ENCODE data around the gene IQGAP2. TPM values are rescaled to one million over a fixed set of nuclear protein-coding genes. Genes with fewer than 3 reads are reported as not detected.

IQGAP2 gene
- total RNA-seq, 1 donor from 2014 or later = 28.5 TPM

DNA sequence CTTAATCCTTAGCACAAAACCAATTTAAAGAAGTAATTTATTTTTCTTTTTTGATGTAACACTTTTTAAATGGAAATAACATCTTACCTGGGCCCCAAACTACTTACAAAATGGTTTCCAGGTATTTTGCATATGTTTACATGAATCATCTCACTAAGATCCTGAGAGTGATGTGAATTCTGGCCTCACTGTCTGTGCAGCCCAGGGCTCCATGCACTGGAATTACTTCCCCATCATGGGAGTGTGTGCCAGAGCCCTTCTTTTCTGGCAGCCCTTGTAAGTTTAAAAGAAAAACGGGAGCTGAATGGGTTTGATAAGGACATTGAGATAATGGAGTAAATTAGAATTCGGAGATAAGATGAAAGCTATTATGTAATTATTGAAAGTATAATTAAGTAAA, 300.6 kb downstream of the IQGAP2 start:
- no peak for DNase-seq (ENCODE audit: low spot score)

DNA sequence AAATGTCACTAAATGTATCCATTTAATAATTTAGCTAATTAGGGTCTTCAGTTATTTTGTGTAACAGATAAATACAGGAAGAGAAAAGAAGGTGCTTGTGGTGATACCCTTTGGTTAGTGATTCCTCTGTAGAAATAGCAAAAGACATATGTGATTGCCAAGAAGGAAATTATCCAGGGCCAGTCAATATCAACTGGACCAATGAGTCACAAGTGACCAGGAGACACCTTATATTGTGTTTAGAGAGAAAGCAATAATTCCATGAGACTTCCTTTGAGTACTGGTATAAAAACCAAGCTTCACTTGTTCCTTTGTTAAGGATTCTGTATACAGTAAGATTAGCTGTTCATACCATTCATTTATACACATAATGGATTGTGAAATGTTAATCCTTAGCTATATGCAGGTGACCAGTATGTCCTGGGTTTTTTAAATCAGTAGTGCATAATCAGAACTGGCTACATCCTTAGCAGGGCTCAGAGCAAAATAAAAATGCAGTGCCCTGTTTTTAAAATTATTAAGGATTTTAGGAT, 301.1 kb downstream of the IQGAP2 start:
- no peak for DNase-seq (ENCODE audit: low spot score)

- DNase-seq (ENCODE audit: low spot score) = no peak
These were observed 302.5 kb downstream of the IQGAP2 start for GRCh38 chr5:76705574-76705973.

DNA sequence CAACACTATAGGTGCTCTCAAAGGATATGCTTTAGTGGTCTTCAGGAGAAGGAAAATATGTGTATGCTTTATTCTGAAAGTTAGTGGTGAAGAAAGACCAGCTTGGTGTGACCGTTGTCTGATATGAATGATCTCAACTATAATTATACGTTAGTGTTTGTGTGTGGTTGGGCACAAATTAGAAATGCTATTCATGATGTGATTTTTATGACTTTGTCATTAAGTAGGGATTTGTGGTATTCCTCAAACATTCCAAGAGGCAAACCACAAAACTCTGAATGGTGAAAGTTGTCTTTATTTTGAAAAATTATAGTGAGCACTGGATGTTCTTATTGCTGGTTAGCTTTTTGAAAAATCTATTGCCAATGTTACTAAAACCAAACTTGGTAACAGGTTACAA, 306.7 kb downstream of the IQGAP2 start:
- DNase-seq (ENCODE audit: low spot score) = no peak

DNA sequence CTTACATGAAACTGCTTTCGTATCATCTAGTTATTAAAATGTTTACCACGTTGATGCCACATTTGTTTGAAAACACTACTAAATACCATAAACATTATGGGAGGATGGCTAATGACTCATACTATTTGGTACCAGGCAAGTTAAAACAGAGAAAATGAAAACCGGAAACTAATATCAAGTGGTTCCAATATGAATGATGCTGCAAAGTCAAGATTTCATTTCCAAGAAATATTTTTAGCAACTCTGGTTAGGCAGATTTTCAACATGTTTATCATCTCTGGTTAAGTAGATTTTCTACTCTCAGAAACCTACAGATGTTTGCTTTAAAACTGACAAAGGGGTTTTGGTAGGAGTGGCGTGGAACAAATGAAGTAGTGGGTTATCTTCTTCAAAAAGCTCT, 307.9 kb downstream of the IQGAP2 start:
- no peak for DNase-seq (ENCODE audit: low spot score)

- no peak for DNase-seq (ENCODE audit: low spot score)
These were observed 311.8 kb downstream of the IQGAP2 start for GRCh38 chr5:76714751-76715485.

DNA sequence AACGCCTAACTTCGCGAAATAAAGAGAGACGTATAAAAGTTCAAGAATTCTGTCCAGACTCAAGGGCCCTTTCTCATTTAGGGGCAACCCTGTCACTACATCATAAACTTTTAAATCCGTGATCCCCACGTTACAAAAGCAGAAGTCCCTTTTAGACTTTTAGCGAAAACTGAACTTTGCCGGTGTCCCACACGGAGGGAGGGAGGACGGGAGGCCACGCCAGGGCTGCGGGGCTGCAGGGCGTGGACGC, 312.3 kb downstream of the IQGAP2 start:
- DNase-seq (ENCODE audit: low spot score) = no peak

GRCh38 chr5:76715736-76716455, 312.8 kb downstream of the IQGAP2 start, which contains the start of gene F2R:
Gene F2R, plus strand, starts transcription at chr5:76716126. Its CDS starts 182 bp downstream, at chr5:76716308.
- peak; percentile 89 for DNase-seq (ENCODE audit: low spot score)

GRCh38 chr5:76716456-76717157, 313.5 kb downstream of the IQGAP2 start:
- DNase-seq (ENCODE audit: low spot score) = no peak

- DNase-seq (ENCODE audit: low spot score) = no peak
These were observed 314.4 kb downstream of the IQGAP2 start for GRCh38 chr5:76717222-76718083.

DNA sequence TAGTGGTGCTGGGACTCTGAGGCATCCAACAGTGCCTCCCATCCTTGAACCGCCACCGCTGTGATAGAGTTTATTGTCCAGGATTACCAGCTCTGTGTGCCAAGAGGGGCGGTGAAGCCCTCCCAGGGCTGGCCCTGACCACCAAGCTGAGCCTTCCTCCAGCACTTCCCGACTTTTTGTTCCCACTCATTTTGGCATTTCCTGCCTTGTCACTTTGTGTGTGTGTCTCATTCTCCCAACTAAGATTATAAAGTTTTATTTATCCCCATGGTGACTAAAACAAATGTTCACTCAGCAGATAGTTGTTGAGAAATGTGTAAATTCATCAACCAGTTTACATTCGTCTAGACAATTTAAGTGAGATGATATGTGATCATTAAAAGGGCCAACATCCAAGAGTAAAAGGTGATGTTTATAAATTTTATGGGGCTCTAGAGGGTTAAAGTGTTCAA, 315.3 kb downstream of the IQGAP2 start:
- no peak for DNase-seq (ENCODE audit: low spot score)

DNA sequence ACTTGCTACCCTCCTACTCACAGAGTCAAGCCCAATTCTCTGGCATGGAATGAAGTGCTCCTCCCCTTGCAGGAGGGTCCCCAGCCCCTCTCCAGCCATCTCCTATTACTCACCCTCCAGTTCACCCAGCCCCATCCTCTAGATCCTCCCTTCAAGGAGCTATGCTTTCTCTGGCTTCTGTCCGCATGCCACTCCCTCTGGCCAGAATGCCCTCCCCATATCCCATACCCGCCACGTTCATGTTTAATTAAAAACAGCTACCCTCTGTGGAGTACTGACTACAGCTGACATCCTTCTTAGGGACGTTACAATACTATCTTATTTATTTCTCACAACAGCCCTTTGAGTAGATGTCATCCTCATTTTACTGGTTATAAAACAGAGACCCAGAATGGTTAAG, 315.8 kb downstream of the IQGAP2 start:
- DNase-seq (ENCODE audit: low spot score) = no peak

DNA sequence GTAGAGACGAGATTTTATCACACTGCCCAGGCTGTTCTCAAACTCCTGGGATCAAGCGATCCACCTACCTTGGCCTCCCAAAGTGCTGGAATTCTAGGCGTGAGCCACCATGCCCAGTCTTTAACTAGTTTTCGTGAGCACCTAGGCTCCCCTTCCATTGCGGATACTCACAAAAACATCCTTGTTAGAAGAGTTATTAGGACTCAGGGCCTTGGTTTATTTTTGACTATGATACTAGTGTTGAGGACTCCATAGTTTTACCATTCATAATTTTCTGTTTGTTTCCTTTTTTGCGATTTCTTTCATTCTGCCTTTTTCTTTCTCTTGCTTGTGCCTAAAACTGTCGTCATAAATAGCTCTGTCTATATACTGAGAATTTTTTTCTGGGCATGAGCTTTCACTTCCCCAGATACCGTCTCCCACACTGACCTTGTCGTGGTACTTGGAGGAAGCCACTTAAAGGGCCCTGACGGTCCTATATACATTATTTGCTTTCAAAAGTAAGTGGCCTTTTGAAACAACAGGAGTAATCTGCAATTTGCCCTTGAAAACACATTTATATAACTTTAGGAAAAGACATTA, 318.0 kb downstream of the IQGAP2 start:
- no peak for DNase-seq (ENCODE audit: low spot score)

GRCh38 chr5:76723266-76723665, 320.2 kb downstream of the IQGAP2 start:
- no peak for DNase-seq (ENCODE audit: low spot score)

DNA sequence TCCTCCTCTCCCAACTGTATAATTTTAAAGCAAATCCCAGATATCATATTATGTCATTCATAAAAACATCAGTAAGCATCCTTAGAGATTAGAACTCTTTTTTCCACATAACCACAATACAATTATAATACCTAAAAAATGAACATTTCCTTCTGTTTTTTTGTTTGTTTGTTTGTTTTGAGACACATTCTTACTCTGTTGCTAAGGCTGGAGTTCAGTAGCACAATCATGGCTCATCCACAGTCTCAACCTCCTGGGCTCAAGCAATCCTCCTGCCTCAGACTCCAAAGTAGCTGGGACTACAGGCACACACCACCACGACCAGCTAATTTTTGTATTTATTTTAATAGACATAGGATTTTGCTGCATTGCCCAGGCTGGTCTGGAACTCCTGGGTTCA, 320.8 kb downstream of the IQGAP2 start:
- no peak for DNase-seq (ENCODE audit: low spot score)

DNA sequence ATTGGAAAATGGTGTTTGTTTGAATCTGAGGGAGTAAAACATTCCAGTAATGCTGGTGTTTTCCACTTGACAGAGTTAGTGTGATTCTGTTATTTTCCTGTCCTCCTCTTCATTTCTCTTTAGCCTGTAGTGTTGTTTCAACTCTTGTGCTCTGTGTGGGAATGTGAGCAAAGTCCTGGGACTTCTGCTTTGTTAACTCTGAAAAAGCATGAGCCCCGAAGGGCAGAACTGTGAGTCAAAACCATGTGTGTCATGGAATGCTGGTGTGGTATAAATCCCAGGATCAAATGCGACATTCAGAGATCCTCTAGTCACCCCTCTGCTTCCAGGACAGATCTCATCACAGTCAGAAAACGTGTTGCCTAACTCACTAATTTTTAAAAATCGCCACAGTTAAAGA, 321.8 kb downstream of the IQGAP2 start:
- no peak for DNase-seq (ENCODE audit: low spot score)

DNA sequence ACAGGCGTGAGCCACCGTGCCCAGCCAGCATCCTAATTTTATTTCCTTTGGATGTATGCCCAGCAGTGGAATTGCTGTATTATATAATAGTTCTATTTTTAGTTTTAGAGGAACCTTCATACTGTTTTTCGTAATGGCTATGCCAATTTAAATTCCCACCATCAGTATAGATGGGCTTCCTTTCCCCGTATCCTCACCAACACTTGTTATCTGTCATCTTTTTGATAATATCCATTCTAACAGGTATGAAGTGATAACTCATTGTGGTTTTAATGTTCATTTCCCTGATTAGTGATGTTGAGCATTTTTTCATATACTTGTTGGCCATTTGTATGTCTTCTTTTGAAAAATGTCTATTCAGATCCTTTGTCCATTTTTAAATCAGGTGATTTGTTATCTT, 325.9 kb downstream of the IQGAP2 start:
- no peak for DNase-seq (ENCODE audit: low spot score)

GRCh38 chr5:76729373-76730290, 326.5 kb downstream of the IQGAP2 start:
- no peak for DNase-seq (ENCODE audit: low spot score)

DNA sequence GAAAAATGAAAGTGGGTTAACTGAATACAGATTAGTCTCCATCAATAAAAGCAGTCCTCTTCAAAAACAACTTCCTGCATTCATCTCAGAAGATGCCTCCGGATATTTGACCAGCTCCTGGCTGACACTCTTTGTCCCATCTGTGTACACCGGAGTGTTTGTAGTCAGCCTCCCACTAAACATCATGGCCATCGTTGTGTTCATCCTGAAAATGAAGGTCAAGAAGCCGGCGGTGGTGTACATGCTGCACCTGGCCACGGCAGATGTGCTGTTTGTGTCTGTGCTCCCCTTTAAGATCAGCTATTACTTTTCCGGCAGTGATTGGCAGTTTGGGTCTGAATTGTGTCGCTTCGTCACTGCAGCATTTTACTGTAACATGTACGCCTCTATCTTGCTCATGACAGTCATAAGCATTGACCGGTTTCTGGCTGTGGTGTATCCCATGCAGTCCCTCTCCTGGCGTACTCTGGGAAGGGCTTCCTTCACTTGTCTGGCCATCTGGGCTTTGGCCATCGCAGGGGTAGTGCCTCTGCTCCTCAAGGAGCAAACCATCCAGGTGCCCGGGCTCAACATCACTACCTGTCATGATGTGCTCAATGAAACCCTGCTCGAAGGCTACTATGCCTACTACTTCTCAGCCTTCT, 329.4 kb downstream of the IQGAP2 start:
- no peak for DNase-seq (ENCODE audit: low spot score)
